SK-MEL-5 (cell line): Measurements from ENCODE around the gene CCDC92. TPM values are rescaled to one million over a fixed set of nuclear protein-coding genes. Genes with fewer than 3 reads are reported as not detected.

Source experiments
- DNase-seq: peaks from one replicate; pipeline ENCODE4 v3.0.0-alpha.2; 2016; ENCODE audit warnings: low read depth, low spot score
- in situ Hi-C: cut with HindIII; loops from 2 replicates; pipeline ENCODE4 v1.10.0; 2016; ENCODE audit warnings: low sequenced_read_pairs, high pct_unique_total_duplicates, low pct_unique_long_range_greater_than_20kb
- total RNA-seq: library from RNA; depleted of rRNA; stranded (reverse); fragments of >200 nt; shearing (Covaris generic); gene quantifications from 2 replicates; pipeline ENCODE4 v1.2.3, GENCODE V29; 2014

CCDC92 gene
- total RNA-seq, 1 experiment from 2014 or later: 3.8 TPM

DNA sequence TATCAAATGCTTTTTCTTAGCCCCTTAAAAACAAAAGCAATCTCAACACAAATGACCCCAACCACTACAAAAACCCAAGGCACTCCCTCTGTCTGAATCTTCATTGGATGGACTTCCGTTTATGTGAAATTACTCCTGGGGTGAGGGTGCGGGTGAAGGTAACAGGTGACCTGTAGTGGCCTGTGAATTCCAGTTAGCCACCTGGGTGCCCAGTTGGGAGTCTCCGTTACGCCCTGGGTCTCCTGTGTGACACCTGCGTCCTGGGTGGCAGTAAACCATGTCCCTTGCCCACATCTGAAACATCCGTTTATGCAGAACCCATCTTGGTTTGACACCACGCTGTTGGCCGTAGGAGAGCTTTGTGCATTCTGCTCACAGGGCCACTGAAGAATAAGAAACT, 62.6 kb downstream of the CCDC92 start:
- DNase-seq: no peak
- in situ Hi-C loops: loop anchor here (10.0 kb wide), 1 partner anchor 55 kb away; no protein-coding TSS in a partner anchor

DNA sequence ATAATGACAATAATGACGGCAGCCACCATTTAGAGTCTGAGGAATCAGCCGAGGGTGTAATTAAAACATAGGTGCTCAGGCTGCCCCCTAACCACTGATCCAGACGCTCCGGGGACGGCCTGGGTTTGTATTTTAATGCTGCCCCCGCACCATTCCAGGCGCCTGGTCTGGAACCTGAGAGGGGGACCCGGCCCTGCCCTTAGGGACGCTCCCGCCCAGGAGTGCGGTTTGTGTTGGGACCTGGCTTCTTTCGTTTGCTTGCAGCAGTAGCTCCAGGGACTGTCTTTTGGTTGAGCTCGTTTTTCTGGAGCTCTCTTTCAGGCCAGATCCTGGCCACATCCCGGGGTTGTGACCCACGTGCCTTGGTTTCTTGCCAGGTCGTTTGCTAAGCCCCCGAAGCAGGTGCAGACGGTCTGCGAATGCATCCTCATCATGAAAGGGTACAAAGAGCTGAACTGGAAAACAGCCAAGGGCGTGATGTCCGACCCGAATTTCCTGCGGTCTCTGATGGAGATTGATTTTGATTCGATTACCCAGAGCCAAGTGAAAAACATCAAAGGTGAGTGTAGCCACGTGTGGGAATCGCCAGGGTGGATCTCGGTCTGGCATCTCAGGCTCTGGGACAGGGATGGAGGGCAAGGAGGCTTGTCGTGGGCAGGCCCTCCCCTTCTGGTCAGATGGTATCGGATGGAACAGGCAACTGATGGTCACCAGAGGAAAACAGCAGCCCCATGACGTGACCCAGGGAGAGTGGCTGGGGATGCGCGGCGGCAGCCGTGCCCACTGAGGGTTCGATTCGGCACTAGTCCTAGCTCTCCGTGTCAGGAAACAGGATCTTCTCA, 63.5 kb downstream of the CCDC92 start:
- no peak for DNase-seq
- in situ Hi-C loops: no loop called here

DNA sequence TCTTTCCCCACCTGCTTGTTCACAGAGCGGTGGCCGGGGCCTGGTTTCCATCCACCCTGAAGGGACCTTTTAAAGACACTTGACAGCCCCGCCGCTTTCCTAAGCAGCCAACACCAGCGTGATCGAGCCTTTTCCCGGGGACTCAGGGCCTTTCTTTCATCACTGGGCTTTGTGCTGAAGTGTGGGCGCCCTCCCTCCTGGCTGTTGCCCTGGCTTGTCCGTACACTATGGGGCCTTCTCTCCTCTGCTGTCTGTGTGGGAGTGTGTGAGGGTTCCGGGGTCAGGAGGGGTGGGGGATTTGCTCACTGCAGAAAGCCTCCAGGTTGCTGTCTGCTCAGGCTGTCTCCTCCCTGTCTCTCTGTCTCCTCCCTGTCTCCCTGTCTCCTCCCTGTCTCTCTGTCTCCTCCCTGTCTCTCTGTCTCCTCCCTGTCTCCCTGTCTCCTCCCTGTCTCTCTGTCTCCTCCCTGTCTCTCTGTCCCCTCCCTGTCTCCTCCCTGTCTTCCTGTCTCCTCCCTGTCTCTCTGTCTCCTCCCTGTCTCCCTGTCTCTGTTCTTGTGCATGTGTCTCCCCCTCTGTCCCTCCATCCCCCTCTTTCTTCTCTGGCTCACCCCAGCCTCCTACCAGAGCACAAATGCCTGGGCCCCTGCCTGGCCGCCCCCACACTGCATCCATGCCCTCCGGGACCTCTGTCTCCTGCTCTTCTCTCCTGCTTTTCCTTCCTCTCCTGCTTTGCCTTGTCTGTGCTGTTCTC, 64.7 kb downstream of the CCDC92 start:
- in situ Hi-C loops: no loop called here

DNA sequence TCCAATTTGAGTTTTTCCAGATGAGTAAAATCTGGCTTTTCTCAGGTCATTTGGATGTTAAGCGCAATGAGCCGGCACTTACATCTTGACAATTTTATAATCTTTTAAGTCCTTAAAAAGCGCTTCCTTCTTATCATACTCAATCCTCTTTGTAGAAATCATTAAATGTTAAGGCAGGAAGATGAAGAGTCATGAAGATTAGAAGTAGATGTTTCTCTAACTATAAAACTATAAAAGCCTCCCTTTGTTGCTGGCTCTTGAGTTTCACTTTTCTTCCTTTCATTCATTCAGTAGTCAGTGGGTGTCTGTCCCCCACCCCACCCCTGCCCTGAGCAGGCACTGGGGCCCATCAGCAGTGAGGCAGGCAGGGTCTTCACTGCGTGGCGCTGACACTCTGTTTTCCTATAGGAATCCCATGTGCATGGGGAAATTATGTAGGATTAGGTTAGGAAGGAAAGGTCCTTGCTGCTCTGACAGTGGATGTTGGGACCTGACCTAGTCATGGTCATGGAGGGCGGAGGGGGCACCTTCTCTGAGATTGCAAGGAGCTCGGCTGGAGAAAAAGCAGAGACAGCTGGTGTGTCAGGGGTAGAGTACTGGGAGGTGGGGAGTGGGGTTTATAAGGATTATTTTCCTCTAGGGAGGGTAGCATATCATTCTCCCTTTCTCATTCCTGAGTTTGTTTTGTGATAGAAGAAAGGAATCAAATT, 65.8 kb downstream of the CCDC92 start:
- DNase-seq: no peak
- in situ Hi-C loops: no loop called here

More for the DNA sequence above, 64.7 kb downstream of the CCDC92 start:
- DNase-seq: peak; percentile 76

DNA sequence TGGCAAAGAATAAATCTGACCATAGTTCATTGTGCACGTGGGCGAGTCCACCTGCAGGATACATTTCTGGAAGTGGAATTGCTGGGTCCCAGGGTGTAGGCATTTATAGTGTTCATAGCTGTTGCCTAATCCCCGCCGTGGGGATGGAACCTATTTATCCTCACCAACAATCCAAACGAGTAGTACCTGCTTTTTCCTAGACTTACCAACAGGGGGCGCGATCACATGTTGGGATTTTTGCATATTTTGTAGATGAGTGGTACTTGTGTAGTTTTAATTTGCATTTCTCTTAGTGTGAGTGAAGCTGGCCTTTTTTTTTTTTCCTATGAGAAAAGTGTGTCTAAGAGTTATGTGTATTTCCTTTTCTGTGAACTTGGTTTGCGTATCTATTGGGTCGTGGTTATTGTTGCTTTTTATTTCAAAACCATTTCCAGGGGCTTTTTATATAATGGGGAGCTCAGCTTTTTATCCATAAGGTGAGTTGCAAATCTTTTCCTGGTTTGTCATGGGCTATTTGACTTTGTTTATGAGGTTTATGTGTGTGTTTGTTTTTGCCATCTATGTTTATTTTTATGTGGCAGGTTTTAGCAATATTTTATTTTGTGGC, 67.2 kb downstream of the CCDC92 start:
- peak; percentile 83 for DNase-seq
- in situ Hi-C loops: no loop called here

DNA sequence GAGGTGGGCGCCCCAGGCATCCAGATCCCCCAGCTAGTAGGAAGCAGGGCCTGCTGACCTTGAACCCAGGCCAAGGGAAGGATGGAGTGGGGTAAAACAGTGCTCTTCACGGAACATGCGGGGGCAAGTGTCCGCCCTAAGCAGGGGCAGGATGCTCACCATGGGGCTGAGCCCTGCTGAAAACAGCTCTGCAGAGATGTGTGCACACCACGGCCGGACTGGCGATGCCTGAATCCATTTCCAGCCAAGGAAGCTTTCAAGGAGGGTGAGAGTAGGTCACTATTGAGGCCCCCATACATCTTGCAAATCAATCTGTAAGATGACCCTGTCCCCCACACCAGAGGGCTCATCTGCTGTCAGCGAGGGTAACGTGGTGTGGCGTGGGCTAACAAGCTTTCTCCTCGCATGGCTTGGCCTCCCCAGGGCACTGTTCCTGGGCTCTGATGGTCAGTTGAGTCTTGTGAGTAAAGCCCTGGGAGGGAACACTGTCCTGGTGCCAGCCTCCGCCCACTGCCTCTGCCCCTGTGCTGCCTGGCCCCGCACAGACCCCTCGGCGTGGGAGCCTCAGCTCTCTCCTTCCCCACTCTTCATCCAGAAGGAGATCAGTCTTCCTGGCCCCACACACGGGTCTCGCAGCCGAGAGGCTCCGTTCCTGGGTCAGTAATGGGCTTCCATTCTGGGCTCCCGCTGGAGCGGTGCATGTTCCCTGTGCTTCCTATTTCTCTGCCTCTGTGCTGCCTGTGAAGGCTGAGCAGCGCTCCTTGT, 69.1 kb downstream of the CCDC92 start:
- no peak for DNase-seq
- in situ Hi-C loops: no loop called here

DNA sequence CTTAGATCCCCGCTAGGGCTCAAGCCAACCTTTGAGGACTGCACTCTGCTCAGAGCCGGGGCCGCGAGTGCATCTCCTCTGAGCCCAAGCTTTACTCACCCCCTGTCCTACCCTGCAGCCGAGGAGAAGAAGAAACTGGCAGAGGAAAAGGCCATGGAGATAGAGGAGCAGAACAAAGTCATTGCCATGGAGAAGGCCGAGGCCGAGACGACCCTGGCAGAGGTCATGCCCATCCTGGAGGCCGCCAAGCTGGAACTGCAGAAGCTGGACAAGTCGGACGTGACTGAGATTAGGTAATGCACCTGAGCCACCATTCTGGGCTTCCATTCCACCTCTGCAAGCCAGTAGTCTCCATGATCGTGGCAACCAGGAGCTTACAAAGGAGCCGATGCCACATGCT, 69.8 kb downstream of the CCDC92 start:
- no peak for DNase-seq
- in situ Hi-C loops: no loop called here

DNA sequence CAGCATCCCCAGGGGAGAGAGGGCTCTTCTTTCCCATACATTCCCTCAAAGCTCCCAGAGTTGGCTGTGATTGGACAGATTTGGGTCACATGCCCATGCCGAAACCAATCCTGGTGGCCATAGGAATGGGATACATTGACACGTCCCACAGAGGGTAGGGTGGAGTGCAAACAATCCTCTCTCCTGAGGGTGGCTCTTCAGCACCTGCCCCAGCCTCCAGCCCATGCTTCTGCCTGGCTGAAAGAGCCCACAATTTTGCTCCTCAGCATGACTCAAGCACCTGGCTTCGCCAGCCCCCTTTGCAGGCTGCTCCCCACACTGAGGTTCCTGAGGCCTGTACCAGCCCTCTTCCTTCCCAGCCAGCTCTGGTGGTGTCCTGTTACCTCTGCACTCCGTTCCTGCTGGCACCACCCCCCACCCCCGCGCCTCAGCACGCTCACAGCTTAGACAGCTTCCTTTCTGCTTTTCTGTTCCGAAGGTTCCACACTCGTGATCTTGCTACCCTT, 71.7 kb downstream of the CCDC92 start:
- peak; percentile 24 for DNase-seq
- in situ Hi-C loops: no loop called here

DNA sequence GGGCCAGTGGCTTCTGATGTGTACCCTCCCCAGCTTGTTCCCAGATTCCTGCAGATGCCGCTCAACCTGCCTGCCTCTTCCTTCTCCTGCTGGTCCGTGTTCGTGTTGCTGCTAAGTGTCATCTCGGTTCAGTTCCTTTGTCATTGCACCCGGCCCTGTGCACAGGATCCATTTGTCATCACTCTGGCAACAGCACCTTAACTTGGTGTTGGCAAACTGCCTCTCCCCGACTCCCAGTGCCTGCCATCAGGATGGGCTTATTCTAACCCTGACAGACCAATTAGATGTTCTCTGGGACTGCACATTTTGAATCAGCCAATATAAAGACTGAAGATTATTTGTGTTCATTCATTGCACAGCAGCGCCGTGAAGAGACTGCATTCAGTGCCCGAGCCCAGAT, 73.3 kb downstream of the CCDC92 start:
- in situ Hi-C loops: no loop called here
- DNase-seq: no peak

DNA sequence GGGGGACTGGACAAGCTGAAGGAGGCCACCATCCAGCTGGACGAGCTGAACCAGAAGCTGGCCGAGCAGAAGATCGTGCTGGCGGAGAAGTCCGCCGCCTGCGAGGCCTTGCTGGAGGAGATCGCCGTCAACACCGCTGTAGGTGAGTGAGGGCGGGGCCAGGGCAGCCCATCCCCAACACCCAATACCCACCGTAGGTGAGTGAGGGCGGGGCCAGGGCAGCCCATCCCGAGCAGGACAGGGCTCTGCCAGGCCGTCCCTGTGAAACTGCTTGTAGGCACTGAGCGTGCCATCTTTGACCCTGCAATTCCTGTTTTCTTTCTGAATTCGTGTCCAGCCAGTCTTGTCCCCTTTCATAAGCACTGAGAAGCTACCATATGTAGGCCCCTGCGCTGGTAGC, 74.0 kb downstream of the CCDC92 start:
- DNase-seq: no peak
- in situ Hi-C loops: no loop called here

DNA sequence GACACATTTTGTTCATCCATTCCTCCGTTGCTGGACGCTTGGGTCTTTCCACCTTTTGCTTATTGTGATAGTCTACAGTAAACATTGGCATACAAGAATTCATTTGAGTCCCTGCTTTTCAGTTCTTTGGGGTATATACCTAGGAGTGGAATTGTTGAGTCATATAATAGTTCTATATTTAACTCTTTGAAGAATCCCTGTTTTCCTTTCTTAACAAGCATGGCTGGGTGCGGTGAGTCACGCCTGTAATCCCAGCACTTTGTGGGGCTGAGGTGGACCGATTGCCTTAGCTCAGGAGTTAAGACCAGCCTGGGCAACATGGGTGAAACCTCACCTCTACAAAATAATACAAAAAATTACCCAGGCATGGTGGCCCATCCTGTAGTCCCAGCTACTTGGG, 75.4 kb downstream of the CCDC92 start:
- in situ Hi-C loops: no loop called here
- no peak for DNase-seq

DNA sequence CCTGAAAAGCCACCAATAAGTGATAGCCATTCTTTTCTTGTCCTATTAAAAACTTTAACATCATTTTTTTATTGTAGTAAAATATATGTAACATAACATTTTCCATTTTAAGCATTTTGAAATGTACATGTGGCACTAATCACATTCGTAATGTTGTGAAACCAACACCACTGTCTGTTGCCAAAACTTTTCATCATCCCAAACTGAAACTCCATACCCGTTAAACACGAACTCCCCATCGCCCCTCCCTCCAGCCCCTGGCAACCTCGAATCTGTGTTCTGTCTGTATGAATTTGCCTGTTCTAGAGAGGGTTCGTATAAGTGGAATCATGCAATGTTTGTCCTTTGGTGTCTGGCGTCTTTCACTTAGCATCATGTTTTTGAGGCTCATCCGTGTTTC, 75.9 kb downstream of the CCDC92 start:
- in situ Hi-C loops: no loop called here
- DNase-seq: no peak

DNA sequence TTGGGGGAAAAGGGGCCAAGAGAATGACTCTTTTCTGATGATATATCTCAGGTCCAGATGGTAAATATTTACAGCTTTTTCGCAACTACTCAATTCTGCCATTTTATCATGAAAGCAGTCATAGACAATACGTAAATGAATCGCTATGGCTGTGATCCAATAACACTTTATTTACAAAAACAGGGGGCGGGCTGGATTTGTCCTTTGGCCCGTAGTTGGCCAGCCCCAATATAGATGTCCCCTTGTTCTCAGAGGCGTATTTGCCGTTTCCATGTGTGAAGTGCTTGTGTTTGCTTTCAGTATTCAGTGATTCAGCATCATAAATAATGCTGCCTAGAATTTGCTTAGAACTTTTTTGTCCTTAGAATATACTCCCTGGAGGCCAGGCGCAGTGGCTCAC, 77.2 kb downstream of the CCDC92 start:
- no peak for DNase-seq
- in situ Hi-C loops: no loop called here

DNA sequence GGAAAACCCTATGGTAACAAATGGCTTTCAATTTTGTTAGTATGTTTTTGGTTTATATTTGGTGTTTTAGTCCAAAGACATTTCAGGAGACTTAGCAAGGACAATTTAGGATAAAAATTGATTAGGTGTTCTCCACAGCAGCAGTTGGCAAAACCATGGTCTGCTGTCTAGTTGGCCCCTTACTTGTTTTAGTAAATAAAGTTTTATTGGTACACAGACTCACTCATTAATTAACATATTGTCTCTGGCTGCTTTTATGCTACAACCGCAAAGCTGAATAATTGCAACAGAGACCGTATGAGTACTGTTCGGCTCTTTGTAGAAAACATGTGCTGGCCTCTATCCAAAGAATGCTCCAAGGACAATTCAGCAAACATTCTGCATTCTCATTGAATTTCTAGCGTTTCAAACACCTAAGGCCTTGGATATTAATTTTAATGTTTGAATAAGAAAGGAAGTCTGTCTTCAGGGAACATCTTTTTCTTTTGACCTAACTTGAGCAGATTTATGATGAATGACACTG, 77.7 kb downstream of the CCDC92 start:
- no peak for DNase-seq
- in situ Hi-C loops: no loop called here

DNA sequence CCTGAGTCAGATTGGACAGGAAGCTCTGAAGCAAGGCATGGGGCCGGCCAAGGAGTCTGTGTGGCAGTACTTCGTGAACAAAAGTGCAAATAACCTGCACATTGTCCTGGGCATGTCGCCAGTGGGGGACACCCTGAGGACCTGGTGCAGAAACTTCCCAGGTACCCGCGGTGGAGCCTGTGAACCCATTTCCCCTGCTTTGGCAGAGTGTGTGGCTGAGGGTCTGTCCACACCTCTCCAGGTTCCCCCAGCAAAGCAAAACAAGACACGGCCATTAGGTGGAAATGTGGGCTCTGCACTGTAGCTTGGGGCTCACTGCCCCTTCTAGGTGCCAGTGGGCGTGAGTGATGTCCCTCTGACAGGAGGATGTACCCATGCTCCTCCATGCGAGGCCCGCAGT, 79.4 kb downstream of the CCDC92 start:
- no peak for DNase-seq
- in situ Hi-C loops: no loop called here

DNA sequence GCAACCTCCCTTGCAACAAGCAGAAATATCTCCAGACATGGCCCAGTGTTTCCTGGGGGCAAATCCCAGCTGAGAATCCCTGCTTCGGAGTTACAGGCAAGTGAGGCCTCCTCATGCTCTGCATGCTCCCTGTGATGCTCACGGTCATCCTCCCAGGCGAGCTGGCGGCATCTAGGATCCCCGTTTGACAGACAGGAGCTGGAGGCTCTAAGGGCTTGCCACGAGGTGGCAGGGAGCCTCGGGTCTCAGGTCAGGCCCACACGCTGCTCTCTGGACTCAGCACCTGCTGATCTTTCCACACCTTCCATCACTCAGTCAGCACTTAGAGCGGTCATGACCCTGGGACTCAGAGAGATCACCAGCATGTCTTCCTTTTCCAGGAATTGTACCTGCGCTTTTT, 79.8 kb downstream of the CCDC92 start:
- DNase-seq: no peak
- in situ Hi-C loops: no loop called here

DNA sequence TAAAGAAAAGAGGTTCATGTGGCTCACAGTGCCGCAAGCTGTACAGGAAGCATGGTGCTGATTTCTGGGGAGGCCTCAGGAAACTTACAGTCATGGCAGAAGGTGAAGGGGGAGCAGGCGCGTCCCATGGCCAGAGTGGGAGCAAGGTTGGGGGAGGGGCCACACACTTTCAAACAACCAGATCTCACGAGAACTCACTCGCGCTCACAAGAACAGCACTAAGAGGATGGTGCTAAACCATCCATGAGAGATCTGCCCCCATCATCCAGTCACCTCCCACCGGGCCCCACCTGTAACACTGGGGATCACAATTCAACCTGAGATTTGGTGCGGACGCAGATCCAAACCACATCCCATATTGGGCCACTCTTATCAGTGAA, 80.5 kb downstream of the CCDC92 start:
- in situ Hi-C loops: no loop called here
- DNase-seq: no peak
